Endothelial cell of umbilical vein (primary cell): ENCODE data around the gene PIK3R2. TPM values are rescaled to one million over a fixed set of nuclear protein-coding genes. Genes with fewer than 3 reads are reported as not detected.

Experiments
- BruUV-seq: library from RNA; stranded (reverse); fragments of 400-500 nt; replicated peaks from 2 replicates; lab custom pipeline; 2021; lab: Mats Ljungman, UMichigan
- CTCF ChIA-PET: fragments of 300-600, 350-600 bp; sonication (Branson Sonifier 250); formaldehyde crosslinking; loops from one replicate; lab custom pipeline; 2021; ENCODE audit warnings: antibody characterized with exemption, inconsistent platforms; lab: Charles Lee
- POLR2A ChIA-PET: fragments of 300-600, 350-600 bp; sonication (Branson Sonifier 250); formaldehyde crosslinking; loops from one replicate; lab custom pipeline; 2021; ENCODE audit warnings: antibody characterized with exemption, inconsistent platforms; lab: Charles Lee
- DNase-seq: peaks from one replicate; pipeline ENCODE4 v3.0.0-alpha.2; 2011; ENCODE audit warnings: low read depth, low spot score
- FAIRE-seq: peaks from 2 replicates; lab custom pipeline; 2011; peaks lifted over from hg19 to GRCh38; lab: Jason Lieb, UNC
- H2AFZ ChIP-seq: 2 replicates; pipeline ENCODE4 v1.6.0; 2012; ENCODE audit warnings: low read depth, low read length, control low read depth, inconsistent platforms
- H3K27ac ChIP-seq: 2 replicates; pipeline ENCODE4 v1.5.1; 2011; ENCODE audit warnings: low read depth, mild to moderate bottlenecking, control low read depth, low read length, moderate library complexity; ENCODE audit not compliant: insufficient read depth
- H3K27me3 ChIP-seq, 2 experiments: 2 replicates each; pipeline versions ENCODE4 v1.6.0 to v1.6.1; 2011; ENCODE audit warnings: low read length in 2 of 2, mixed read lengths in 1 of 2; ENCODE audit not compliant: control insufficient read depth in 2 of 2, insufficient read depth in 2 of 2
- H3K36me3 ChIP-seq, 2 experiments: 2 replicates in 1 of 2; 3 replicates in 1 of 2; pipeline ENCODE4 v1.5.1; 2011; ENCODE audit warnings: low read length in 2 of 2, mild to moderate bottlenecking in 1 of 2, moderate library complexity in 1 of 2; ENCODE audit not compliant: control insufficient read depth in 2 of 2, insufficient read depth in 2 of 2; ENCODE audit errors: extremely low read depth in 1 of 2
- H3K4me1 ChIP-seq: 3 replicates; pipeline ENCODE4 v1.5.1; 2011; ENCODE audit warnings: mild to moderate bottlenecking, low read length; ENCODE audit not compliant: control insufficient read depth, insufficient read depth; ENCODE audit errors: extremely low read depth
- H3K4me2 ChIP-seq: 2 replicates; pipeline ENCODE4 v1.6.1; 2011; ENCODE audit warnings: low read length, control low read depth, mixed read lengths; ENCODE audit not compliant: insufficient read depth
- H3K4me3 ChIP-seq, 3 experiments: fragments of 200-600 bp in 1 of 3; sonication (generic), shearing (Covaris generic) in 1 of 3; replicated peaks in 1 of 3; 2 replicates each; pipeline ENCODE4 v1.5.1; 2011 to 2016; ENCODE audit warnings: control low read depth in 3 of 3, low read length in 3 of 3, mild to moderate bottlenecking in 2 of 3, inconsistent platforms in 1 of 3, low read depth in 1 of 3, moderate library complexity in 1 of 3; ENCODE audit not compliant: insufficient read depth in 1 of 3
- H3K79me2 ChIP-seq: 2 replicates; pipeline ENCODE4 v1.6.0; 2012; ENCODE audit warnings: low read length, inconsistent platforms; ENCODE audit not compliant: control insufficient read depth, insufficient read depth
- H3K9ac ChIP-seq: replicated peaks from 2 replicates; pipeline ENCODE3; 2011; ENCODE audit warnings: low read length, control low read depth; ENCODE audit not compliant: insufficient read depth; ENCODE audit errors: extremely low read depth
- H3K9me1 ChIP-seq: replicated peaks from 3 replicates; pipeline ENCODE4 v1.6.0; 2011; ENCODE audit warnings: mild to moderate bottlenecking, low read length; ENCODE audit not compliant: control insufficient read depth, insufficient read depth; ENCODE audit errors: extremely low read depth
- H3K9me3 ChIP-seq: replicated peaks from 2 replicates; pipeline ENCODE4 v1.5.1; 2012; ENCODE audit warnings: low read length, inconsistent platforms; ENCODE audit not compliant: control insufficient read depth, insufficient read depth
- H4K20me1 ChIP-seq: replicated peaks from 2 replicates; pipeline ENCODE3; 2011; ENCODE audit warnings: mild to moderate bottlenecking, low read length; ENCODE audit not compliant: control insufficient read depth, insufficient read depth; ENCODE audit errors: extremely low read depth
- EZH2 ChIP-seq: IDR thresholded peaks from 2 replicates; pipeline ENCODE4 v1.6.1; 2012; ENCODE audit warnings: borderline replicate concordance, low read depth, mild to moderate bottlenecking, moderate library complexity, low read length, inconsistent platforms; ENCODE audit not compliant: severe bottlenecking
- FOS ChIP-seq: IDR thresholded peaks from 2 replicates; pipeline ENCODE4 v1.6.1; 2011; ENCODE audit warnings: mild to moderate bottlenecking, low read length, moderate library complexity, borderline replicate concordance; ENCODE audit not compliant: insufficient read depth
- GATA2 ChIP-seq: IDR thresholded peaks from 2 replicates; pipeline ENCODE4 v1.7.0; 2011; ENCODE audit warnings: low read depth, mild to moderate bottlenecking, moderate library complexity, mixed read lengths, low read length; ENCODE audit not compliant: insufficient read length, insufficient read depth
- JUN ChIP-seq: IDR thresholded peaks from 2 replicates; pipeline ENCODE4 v1.6.1; 2011; ENCODE audit warnings: borderline replicate concordance, low read depth; ENCODE audit not compliant: insufficient read length, insufficient read depth
- MAX ChIP-seq: IDR thresholded peaks from 2 replicates; pipeline ENCODE4 v1.6.1; 2011; ENCODE audit not compliant: insufficient read depth, insufficient read length
- MYC ChIP-seq: IDR thresholded peaks from one replicate; pipeline ENCODE4 v1.6.1; 2011; ENCODE audit warnings: mild to moderate bottlenecking, low read depth, low read length
- POLR2A ChIP-seq: IDR thresholded peaks from 2 replicates; pipeline ENCODE4 v1.6.1; 2012; ENCODE audit warnings: low read depth, mild to moderate bottlenecking, control low read depth, low read length
- POLR2AphosphoS5 ChIP-seq: IDR thresholded peaks from 2 replicates; pipeline ENCODE4 v1.6.1; 2012; ENCODE audit warnings: low read depth, mild to moderate bottlenecking, control low read depth, low read length, moderate library complexity; ENCODE audit not compliant: insufficient read depth
- dilution Hi-C: fragments of 300-500 bp; cut with MboI; formaldehyde crosslinking; loops from one replicate; pipeline ENCODE4 v1.15.0; 2019; ENCODE audit warnings: low sequenced_read_pairs; ENCODE audit not compliant: extremely low pct_ligation_motif_present
- intact Hi-C: fragments of 100-400 bp; cut with micrococcal nuclease; formaldehyde crosslinking; loops from one replicate; pipeline ENCODE4 v1.10.0; 2022
- polyA plus RNA-seq, 4 experiments: library from polyadenylated mRNA; depleted of rRNA in 3 of 4; stranded (reverse) in 3 of 4; unstranded in 1 of 4; fragments of >200 nt; gene quantifications; 2 replicates each; pipeline versions ENCODE4 v1.2.1 to v1.2.3, GENCODE V29; 2011 to 2012; ENCODE audit warnings: missing spikeins in 1 of 4
- total RNA-seq: library from RNA; stranded (reverse); gene quantifications from 2 replicates; pipeline ENCODE4 v1.2.3, GENCODE V29; 2021
- TF ChIP-seq, protein P1 (sequence below), 2 donors: IDR thresholded peaks; 1 replicate in 1 of 2; 2 replicates in 1 of 2; pipeline ENCODE4 v1.5.1; 2011; ENCODE audit warnings: low read length in 2 of 2, mild to moderate bottlenecking in 2 of 2, moderate library complexity in 2 of 2, control low read depth in 1 of 2, inconsistent platforms in 1 of 2, low read depth in 1 of 2; ENCODE audit not compliant: insufficient read depth in 1 of 2; ENCODE audit errors: extremely low read depth in 1 of 2

Gene PIK3R2
- total and polyA plus RNA-seq, 2 donors (not counting 3 experiments of a cell fraction or from before 2014, with no cell fraction given): 8.1 to 15.2 TPM

DNA sequence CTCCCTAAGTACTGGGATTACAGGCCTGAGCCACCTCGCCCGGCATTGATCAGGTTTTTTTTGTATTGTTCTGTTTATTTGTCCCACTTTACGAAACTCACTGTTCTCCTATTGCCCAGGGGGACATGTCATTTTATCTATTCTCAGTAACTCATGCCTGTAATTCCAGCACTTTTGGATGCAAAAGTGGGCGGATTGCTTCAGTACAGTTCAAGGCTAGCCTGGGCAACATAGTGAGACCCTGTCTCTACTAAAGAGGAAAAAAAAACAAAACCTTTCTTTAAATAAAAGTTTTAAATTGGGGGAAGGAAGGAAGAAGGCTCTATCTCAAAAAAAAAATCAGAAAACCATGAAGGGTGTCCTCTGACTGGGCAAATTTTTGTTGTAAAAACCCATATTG, 37.3 kb downstream of the PIK3R2 start:
- Histone ChIP-seq H3K27me3 (no peaks in the 10 kb centered on the region), H3K9ac (no peak overlapping the region), H3K27ac (no peak overlapping the region), H4K20me1 (no peaks in the 10 kb centered on the region), H3K4me2 (no peak overlapping the region), H3K36me3 (no peaks in the 10 kb centered on the region), H3K4me1 (peaks cover 14% of the 10 kb centered on the region), H3K4me3 (no peak overlapping the region), H2AFZ (no peak overlapping the region), H3K9me3 (no peaks in the 10 kb centered on the region), H3K79me2 (no peaks in the 10 kb centered on the region), H3K9me1 (no peaks in the 10 kb centered on the region)
- no TSS peak for BruUV-seq
- intact Hi-C loops: no loop called here
- ChIA-PET POLR2A (no interaction called here), CTCF (interaction anchor here (0.7 to 4.0 kb wide), 4 partner anchors 42 to 292 kb away, joined by 3 to 100 read pairs (median 22); a partner anchor contains a TSS)
- TF ChIP-seq EZH2 (no peak), POLR2A (no peak), FOS (no peak), JUN (no peak), MYC (no peak)
- TF ChIP-seq, protein P1, sequence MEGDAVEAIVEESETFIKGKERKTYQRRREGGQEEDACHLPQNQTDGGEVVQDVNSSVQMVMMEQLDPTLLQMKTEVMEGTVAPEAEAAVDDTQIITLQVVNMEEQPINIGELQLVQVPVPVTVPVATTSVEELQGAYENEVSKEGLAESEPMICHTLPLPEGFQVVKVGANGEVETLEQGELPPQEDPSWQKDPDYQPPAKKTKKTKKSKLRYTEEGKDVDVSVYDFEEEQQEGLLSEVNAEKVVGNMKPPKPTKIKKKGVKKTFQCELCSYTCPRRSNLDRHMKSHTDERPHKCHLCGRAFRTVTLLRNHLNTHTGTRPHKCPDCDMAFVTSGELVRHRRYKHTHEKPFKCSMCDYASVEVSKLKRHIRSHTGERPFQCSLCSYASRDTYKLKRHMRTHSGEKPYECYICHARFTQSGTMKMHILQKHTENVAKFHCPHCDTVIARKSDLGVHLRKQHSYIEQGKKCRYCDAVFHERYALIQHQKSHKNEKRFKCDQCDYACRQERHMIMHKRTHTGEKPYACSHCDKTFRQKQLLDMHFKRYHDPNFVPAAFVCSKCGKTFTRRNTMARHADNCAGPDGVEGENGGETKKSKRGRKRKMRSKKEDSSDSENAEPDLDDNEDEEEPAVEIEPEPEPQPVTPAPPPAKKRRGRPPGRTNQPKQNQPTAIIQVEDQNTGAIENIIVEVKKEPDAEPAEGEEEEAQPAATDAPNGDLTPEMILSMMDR (IDR thresholded peaks at IDR 0.05; ENCODE audit: extremely low read depth in 1 of 2, insufficient read depth in 1 of 2, low read depth in 1 of 2, low read length in 2 of 2): no peak
- FAIRE-seq (no peak), DNase-seq (no peak)
- dilution Hi-C loops: no loop called here

GRCh38 chr19:18191640-18192062, 38.7 kb downstream of the PIK3R2 start:
- FAIRE-seq (no peak), DNase-seq (no peak)
- intact Hi-C loops: loop anchor here (1.0 to 2.0 kb wide), 4 partner anchors 39 to 225 kb away; partner anchors contain the start of gene PIK3R2
- Histone ChIP-seq H3K27me3 (no peaks in the 10 kb centered on the region), H2AFZ (peak overlapping the region; percentile 82), H3K4me1 (peaks cover 14% of the 10 kb centered on the region), H3K79me2 (no peaks in the 10 kb centered on the region), H3K9ac (peak overlapping the region; percentile 72), H4K20me1 (no peaks in the 10 kb centered on the region), H3K27ac (no peak overlapping the region), H3K4me2 (peak overlapping the region; percentile 81), H3K9me3 (no peaks in the 10 kb centered on the region), H3K4me3 (peak overlapping the region in 2 of 3 experiments; percentile 78 to 85), H3K36me3 (peaks cover 0 to 6% of the 10 kb centered on the region in 2 experiments), H3K9me1 (no peaks in the 10 kb centered on the region)
- POLR2A ChIA-PET: interaction anchor here (0.6 kb wide), 1 partner anchor 638 kb away, joined by 3 read pairs; no protein-coding TSS in a partner anchor
- no TSS peak for BruUV-seq
- dilution Hi-C loops: no loop called here
- no peak for TF ChIP-seq POLR2AphosphoS5
- TF ChIP-seq EZH2: no peak
- no peak for TF ChIP-seq MYC
- no peak for TF ChIP-seq FOS
- TF ChIP-seq JUN: no peak
- TF ChIP-seq GATA2: no peak
- TF ChIP-seq MAX: no peak
- TF ChIP-seq, protein P1 (IDR thresholded peaks at IDR 0.05; ENCODE audit: extremely low read depth in 1 of 2, insufficient read depth in 1 of 2, low read depth in 1 of 2, low read length in 2 of 2): no peak
- TF ChIP-seq POLR2A: no peak
- CTCF ChIA-PET: interaction anchor here (0.7 to 4.0 kb wide), 19 partner anchors 10 to 249 kb away, joined by 3 to 100 read pairs (median 7); partner anchors contain the start of gene RAB3A
